Esophagus muscularis mucosa (tissue), 3 donors: ENCODE data around the gene FAM47E.

Experiments used
- CTCF ChIP-seq, 3 experiments: fragments of 200-600 bp in 2 of 3; fragments of 450-650 bp in 1 of 3; sonication (generic) in 2 of 3; IDR thresholded peaks; one replicate each; pipeline ENCODE4 v1.5.1; 2017 to 2019; ENCODE audit warnings: antibody characterized with exemption in 3 of 3, mild to moderate bottlenecking in 2 of 3, moderate library complexity in 1 of 3
- POLR2A ChIP-seq: fragments of 450-650 bp; IDR thresholded peaks from one replicate; pipeline ENCODE4 v1.6.1; 2017; ENCODE audit warnings: antibody characterized with exemption, moderate library complexity, mild to moderate bottlenecking, low read depth
- POLR2AphosphoS5 ChIP-seq, 2 donors: sonication (generic); formaldehyde crosslinking; IDR thresholded peaks; one replicate each; pipeline ENCODE4 v1.6.1; 2017; ENCODE audit warnings: antibody characterized with exemption in 2 of 2

GRCh38 chr4:76205476-76205875 is 46.0 kb upstream of the FAM47E start:
- TF ChIP-seq CTCF (IDR thresholded peaks at IDR 0.05) (no peak), POLR2A (no peak), POLR2AphosphoS5 (IDR thresholded peaks at IDR 0.05) (no peak)
